Prostate gland (tissue), 2 donors: ENCODE results near the gene PRKG1.

Experiments used
- CTCF ChIP-seq, 4 experiments: fragments of 200-600 bp in 2 of 4; fragments of 450-650 bp in 2 of 4; sonication (generic) in 2 of 4; IDR thresholded peaks; 1 replicate in 3 of 4; 2 replicates in 1 of 4; pipeline ENCODE4 v1.5.1; 2016 to 2019; ENCODE audit warnings: antibody characterized with exemption in 4 of 4, mild to moderate bottlenecking in 2 of 4, moderate library complexity in 2 of 4
- POLR2A ChIP-seq: fragments of 450-650 bp; IDR thresholded peaks from one replicate; pipeline ENCODE4 v1.6.1; 2016; ENCODE audit warnings: antibody characterized with exemption, mild to moderate bottlenecking

GRCh38 chr10:51047857-51048256 is 26.4 kb upstream of the PRKG1 start:
- TF ChIP-seq CTCF (IDR thresholded peaks at IDR 0.05) (no peak), POLR2A (no peak)
